HEK293 (cell line): Measurements from ENCODE around the gene FYTTD1.

Experiments used
- CTCF ChIA-PET: fragments of 350-600 bp; formaldehyde crosslinking; extraction: SDS; loops from one replicate; lab custom pipeline; 2021; ENCODE audit warnings: antibody characterized with exemption; lab: Yijun Ruan, JAX
- POLR2A ChIA-PET: fragments of 300-600 bp; formaldehyde crosslinking; extraction: SDS; loops from one replicate; lab custom pipeline; 2020; ENCODE audit warnings: antibody characterized with exemption, inconsistent platforms; lab: Yijun Ruan, JAX
- H3K27ac ChIP-seq: fragments of 200-500 bp; sonication (Bioruptor generic); 2 replicates; pipeline ENCODE4 v1.5.1; 2014; ENCODE audit warnings: low read depth, low read length, control low read depth, inconsistent platforms; ENCODE audit errors: extremely low read depth
- H3K36me3 ChIP-seq, 2 experiments: fragments of 200-500 bp in 1 of 2; sonication (Bioruptor generic) in 1 of 2; 1 replicate in 1 of 2; 2 replicates in 1 of 2; pipeline ENCODE4 v1.5.1; 2014 to 2017; ENCODE audit warnings: inconsistent platforms in 2 of 2, low read length in 2 of 2; ENCODE audit not compliant: control insufficient read depth in 2 of 2, insufficient read depth in 1 of 2
- H3K4me1 ChIP-seq: fragments of 200-500 bp; sonication (Bioruptor generic); 2 replicates; pipeline ENCODE4 v1.5.1; 2014; ENCODE audit warnings: mild to moderate bottlenecking, low read length, inconsistent platforms; ENCODE audit not compliant: control insufficient read depth, insufficient read depth
- H3K4me3 ChIP-seq: 2 replicates; pipeline ENCODE4 v1.5.1; 2011; ENCODE audit warnings: low read depth, mild to moderate bottlenecking, control low read depth, low read length, moderate library complexity
- H3K9me3 ChIP-seq: fragments of 200-500 bp; sonication (Bioruptor generic); 2 replicates; pipeline ENCODE4 v1.5.1; 2014; ENCODE audit warnings: low read depth, low read length, inconsistent platforms; ENCODE audit not compliant: control insufficient read depth, insufficient read depth
- EGR2 ChIP-seq: fragments of 450-650 bp; formaldehyde crosslinking; IDR thresholded peaks from 2 replicates; pipeline ENCODE4 v1.5.1; 2016; ENCODE audit warnings: low read depth, missing biosample characterization, missing genetic modification characterization
- KLF16 ChIP-seq: fragments of 450-650 bp; formaldehyde crosslinking; IDR thresholded peaks from 2 replicates; pipeline ENCODE4 v1.5.1; 2017; ENCODE audit warnings: missing biosample characterization, missing genetic modification characterization
- KLF8 ChIP-seq: fragments of 450-650 bp; formaldehyde crosslinking; IDR thresholded peaks from 2 replicates; pipeline ENCODE4 v1.5.1; 2016; ENCODE audit warnings: missing biosample characterization, missing genetic modification characterization
- MEIS1 ChIP-seq: sonication (generic); formaldehyde crosslinking; IDR thresholded peaks from 2 replicates; pipeline ENCODE4 v1.8.1; 2022; ENCODE audit warnings: missing genetic modification reagents, mild to moderate bottlenecking, borderline replicate concordance
- RBAK ChIP-seq: fragments of 450-650 bp; formaldehyde crosslinking; IDR thresholded peaks from 2 replicates; pipeline ENCODE4 v1.5.1; 2016; ENCODE audit warnings: missing biosample characterization, missing genetic modification characterization
- YY1 ChIP-seq: fragments of 450-650 bp; formaldehyde crosslinking; IDR thresholded peaks from 2 replicates; pipeline ENCODE4 v1.5.1; 2018; ENCODE audit warnings: missing biosample characterization, missing genetic modification characterization
- ZBTB7A ChIP-seq: fragments of 450-650 bp; formaldehyde crosslinking; IDR thresholded peaks from 2 replicates; pipeline ENCODE4 v1.5.1; 2016; ENCODE audit warnings: low read depth, missing biosample characterization, missing genetic modification characterization
- ZFHX2 ChIP-seq: fragments of 450-650 bp; formaldehyde crosslinking; conservative IDR thresholded peaks from 2 replicates; pipeline ENCODE4 v1.5.1; 2016; ENCODE audit warnings: missing biosample characterization, missing genetic modification characterization
- ZNF132 ChIP-seq: fragments of 450-650 bp; formaldehyde crosslinking; IDR thresholded peaks from 2 replicates; pipeline ENCODE4 v1.5.1; 2017; ENCODE audit warnings: missing biosample characterization, missing genetic modification characterization, borderline replicate concordance
- ZNF19 ChIP-seq: fragments of 450-650 bp; formaldehyde crosslinking; IDR thresholded peaks from 2 replicates; pipeline ENCODE4; 2016; ENCODE audit warnings: missing biosample characterization, missing genetic modification characterization, low read depth
- ZNF211 ChIP-seq: fragments of 450-650 bp; formaldehyde crosslinking; IDR thresholded peaks from 2 replicates; pipeline ENCODE4 v1.5.1; 2016; ENCODE audit warnings: low read depth, missing biosample characterization, missing genetic modification characterization
- ZNF354C ChIP-seq: fragments of 450-650 bp; formaldehyde crosslinking; IDR thresholded peaks from 2 replicates; pipeline ENCODE4 v1.5.1; 2016; ENCODE audit warnings: missing biosample characterization, missing genetic modification characterization, low read depth, borderline replicate concordance
- ZNF398 ChIP-seq: fragments of 450-650 bp; formaldehyde crosslinking; IDR thresholded peaks from 2 replicates; pipeline ENCODE4 v1.5.1; 2017; ENCODE audit warnings: missing biosample characterization, missing genetic modification characterization
- ZNF501 ChIP-seq: fragments of 450-650 bp; formaldehyde crosslinking; IDR thresholded peaks from 2 replicates; pipeline ENCODE4 v1.5.1; 2016; ENCODE audit warnings: missing biosample characterization, missing genetic modification characterization
- ZNF510 ChIP-seq: fragments of 450-650 bp; formaldehyde crosslinking; IDR thresholded peaks from 2 replicates; pipeline ENCODE4 v1.5.1; 2018; ENCODE audit warnings: mild to moderate bottlenecking, missing genetic modification characterization, missing biosample characterization; ENCODE audit not compliant: insufficient replicate concordance
- ZNF549 ChIP-seq: fragments of 450-650 bp; IDR thresholded peaks from 2 replicates; pipeline ENCODE4 v1.5.1; 2018; ENCODE audit warnings: missing biosample characterization, missing genetic modification characterization, mild to moderate bottlenecking, inconsistent platforms, moderate library complexity
- ZNF610 ChIP-seq: fragments of 450-650 bp; formaldehyde crosslinking; IDR thresholded peaks from 2 replicates; pipeline ENCODE4 v1.5.1; 2016; ENCODE audit warnings: missing biosample characterization, missing genetic modification characterization, borderline replicate concordance
- ZNF658 ChIP-seq: fragments of 450-650 bp; formaldehyde crosslinking; IDR thresholded peaks from 2 replicates; pipeline ENCODE4; 2016; ENCODE audit warnings: missing biosample characterization, missing genetic modification characterization
- ZNF692 ChIP-seq: fragments of 450-650 bp; formaldehyde crosslinking; IDR thresholded peaks from 2 replicates; pipeline ENCODE4 v1.5.1; 2016; ENCODE audit warnings: missing biosample characterization, missing genetic modification characterization
- ZSCAN16 ChIP-seq: fragments of 450-650 bp; formaldehyde crosslinking; IDR thresholded peaks from 2 replicates; pipeline ENCODE4 v1.5.1; 2016; ENCODE audit warnings: missing biosample characterization, missing genetic modification characterization
- ZSCAN30 ChIP-seq: fragments of 450-650 bp; IDR thresholded peaks from 2 replicates; pipeline ENCODE4 v1.5.1; 2018; ENCODE audit warnings: missing biosample characterization, mild to moderate bottlenecking, missing genetic modification characterization, moderate library complexity

The FYTTD1 gene

DNA sequence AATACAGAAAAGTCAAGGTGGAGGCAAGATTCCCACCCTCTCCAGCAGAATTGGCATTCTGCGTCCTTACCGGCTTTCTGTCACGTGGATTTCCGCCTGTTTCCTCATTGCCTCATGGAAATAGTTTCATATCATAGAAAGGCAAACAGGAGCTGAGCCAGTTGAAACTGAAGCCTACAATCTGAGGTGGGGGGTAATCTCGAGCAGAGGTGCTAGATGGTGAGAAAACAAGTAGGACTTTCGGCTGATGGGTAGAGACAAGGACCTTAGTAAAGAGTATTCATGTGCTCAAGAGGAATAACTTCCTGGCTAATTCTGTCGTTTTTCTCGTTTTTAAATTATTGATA lies 81.3 kb downstream of the FYTTD1 start:
- CTCF ChIA-PET: no interaction called here
- H3K4me3 ChIP-seq: no peak overlapping the region
- H3K9me3 ChIP-seq: no peaks in the 10 kb centered on the region
- TF ChIP-seq ZSCAN30 (tag by site-specific recombination) (no peak), KLF8 (tag by site-specific recombination) (no peak)
- TF ChIP-seq, all 188 proteins: peak for 0
- POLR2A ChIA-PET: no interaction called here
- Histone ChIP-seq H3K27ac (no peak overlapping the region), H3K4me1 (no peaks in the 10 kb centered on the region), H3K36me3 (peaks cover 20 to 76% of the 10 kb centered on the region in 2 experiments)

GRCh38 chr3:197833930-197834715 lies 84.4 kb downstream of the FYTTD1 start:
- Histone ChIP-seq H3K4me1 (no peaks in the 10 kb centered on the region), H3K27ac (no peak overlapping the region), H3K4me3 (no peak overlapping the region), H3K36me3 (peaks cover 13 to 66% of the 10 kb centered on the region in 2 experiments), H3K9me3 (no peaks in the 10 kb centered on the region)
- TF ChIP-seq ZNF610 (tag by site-specific recombination): no peak
- no peak for TF ChIP-seq ZNF211 (tag by site-specific recombination)
- TF ChIP-seq KLF16 (tag by site-specific recombination): no peak
- TF ChIP-seq ZBTB7A (tag by site-specific recombination): no peak
- no peak for TF ChIP-seq KLF8 (tag by site-specific recombination)
- TF ChIP-seq ZSCAN16 (tag by site-specific recombination): no peak
- TF ChIP-seq RBAK (tag by site-specific recombination): no peak
- ChIA-PET CTCF (no interaction called here), POLR2A (no interaction called here)

DNA sequence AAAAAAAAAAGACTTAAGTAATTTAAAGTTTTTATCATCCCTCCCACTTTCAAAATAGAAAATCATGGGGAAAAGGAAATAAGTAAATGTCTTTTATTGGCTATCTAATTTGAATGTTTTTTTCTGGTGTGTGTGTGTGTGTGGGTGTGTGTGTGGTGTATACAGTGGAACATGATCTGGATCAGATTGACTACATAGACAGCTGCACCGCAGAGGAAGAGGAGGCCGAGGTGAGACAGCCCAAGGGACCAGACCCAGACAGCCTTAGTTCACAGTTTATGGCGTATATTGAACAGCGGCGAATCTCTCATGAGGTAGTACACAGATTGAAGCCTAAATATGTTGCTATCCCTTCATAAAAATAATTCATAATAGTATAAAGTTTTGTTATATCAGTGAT lies 85.8 kb downstream of the FYTTD1 start:
- TF ChIP-seq ZNF692: no peak
- peak; percentile 36 for TF ChIP-seq ZFHX2 (tag by site-specific recombination)
- TF ChIP-seq EGR2: peak; percentile 35; the same call in 1 of the 2 replicates
- no peak for TF ChIP-seq ZNF354C
- TF ChIP-seq ZNF658 (tag by site-specific recombination): no peak
- TF ChIP-seq ZNF19 (tag by site-specific recombination): no peak
- TF ChIP-seq, all 188 proteins: peak for 2
- H3K9me3 ChIP-seq: no peaks in the 10 kb centered on the region
- CTCF ChIA-PET: no interaction called here
- H3K36me3 ChIP-seq: peaks cover 21 to 68% of the 10 kb centered on the region in 2 experiments
- POLR2A ChIA-PET: no interaction called here
- no peak overlapping the region for H3K4me3 ChIP-seq
- no peaks in the 10 kb centered on the region for H3K4me1 ChIP-seq
- no peak overlapping the region for H3K27ac ChIP-seq

- TF ChIP-seq ZNF510 (tag by site-specific recombination) (no peak), ZNF501 (tag by site-specific recombination) (no peak), YY1 (tag by site-specific recombination) (no peak), ZNF398 (no peak), ZNF132 (tag by site-specific recombination) (no peak), MEIS1 (CRISPR knock-in tag) (no peak), ZNF549 (tag by site-specific recombination) (no peak)
- ChIA-PET CTCF (no interaction called here), POLR2A (no interaction called here)
- peaks cover 21 to 69% of the 10 kb centered on the region in 2 experiments for H3K36me3 ChIP-seq
- H3K4me1 ChIP-seq: no peaks in the 10 kb centered on the region
- no peak overlapping the region for H3K27ac ChIP-seq
- no peak overlapping the region for H3K4me3 ChIP-seq
- no peaks in the 10 kb centered on the region for H3K9me3 ChIP-seq
Observed at GRCh38 chr3:197836244-197836643, 86.6 kb downstream of the FYTTD1 start.
